ENCODE data around the gene NOS1. TPM values are rescaled to one million over a fixed set of nuclear protein-coding genes. Genes with fewer than 3 reads are reported as not detected.

The NOS1 gene
- total and polyA plus RNA-seq, 12 donors = 0.01 to 2.8 (median 0.45) TPM; not detected in 1

GRCh38 chr12:117236456-117237001 is 124.9 kb downstream of the NOS1 start:
- H3K27ac ChIP-seq = no peak overlapping the region
- 8% methylated on average over 13 of the region's 13 CpGs for WGBS, 2 donors
- H3K4me1 ChIP-seq = no peaks in the 10 kb centered on the region

GRCh38 chr12:117235261-117235660 is 126.2 kb downstream of the NOS1 start:
- DNase-seq (no peak), ATAC-seq (no peak)
- Histone ChIP-seq H3K9me3 (no peaks in the 10 kb centered on the region), H3K4me3 (no peak overlapping the region), H3K4me1 (no peaks in the 10 kb centered on the region), H3K27ac (no peak overlapping the region), H3K36me3 (no peaks in the 10 kb centered on the region), H3K27me3 (peaks cover 4 to 60% (median 36%) of the 10 kb centered on the region in 7 donors)
- intact Hi-C loops (cut with DNase I) = loop anchor here in 9 of 10 donors (5.0 to 10.0 kb wide), 7 partner anchors 127 to 602 kb away; partner anchors contain the start of gene NOS1 (in 2 of the 9)
- no peak for TF ChIP-seq CTCF (IDR thresholded peaks at IDR 0.05)
- WGBS, 2 donors = 35% methylated on average over 2 of the region's 2 CpGs

More at GRCh38 chr12:117236456-117237001, 124.9 kb downstream of the NOS1 start:
- Histone ChIP-seq H3K27me3 (peaks cover 0 to 54% (median 31%) of the 10 kb centered on the region in 7 donors), H3K9me3 (no peaks in the 10 kb centered on the region), H3K4me3 (no peak overlapping the region), H3K36me3 (no peaks in the 10 kb centered on the region)
- ATAC-seq (peak in 5 of 8 donors; percentile 38 to 72 (median 57)), DNase-seq (peak; percentile 71 to 80)
- TF ChIP-seq CTCF (IDR thresholded peaks at IDR 0.05) = peak; percentile 70 to 84 (median 76)
- intact Hi-C loops (cut with DNase I) = loop anchor here in 9 of 10 donors (1.0 to 10.0 kb wide), 11 partner anchors 126 to 601 kb away; partner anchors contain the start of gene NOS1 (in 2 of the 9)

GRCh38 chr12:117234441-117234840 is 127.0 kb downstream of the NOS1 start:
- Histone ChIP-seq H3K27ac (no peak overlapping the region), H3K4me3 (no peak overlapping the region), H3K9me3 (no peaks in the 10 kb centered on the region), H3K36me3 (no peaks in the 10 kb centered on the region), H3K27me3 (peaks cover 4 to 64% (median 36%) of the 10 kb centered on the region in 7 donors), H3K4me1 (no peaks in the 10 kb centered on the region)
- no peak for TF ChIP-seq CTCF (IDR thresholded peaks at IDR 0.05)
- intact Hi-C loops (cut with DNase I) = loop anchor here in 5 of 10 donors (10.0 kb wide), 3 partner anchors 130 to 440 kb away; partner anchors contain the start of gene NOS1 (in 1 of the 5)
- ATAC-seq = no peak
- 87 to 89% methylated on average over 15 of the region's 15 CpGs for WGBS, 2 donors
- no peak for DNase-seq

GRCh38 chr12:117231750-117232149 is 129.7 kb downstream of the NOS1 start:
- WGBS, 2 donors = 73 to 84% methylated on average over 11 of the region's 11 CpGs
- no peak for TF ChIP-seq CTCF (IDR thresholded peaks at IDR 0.05)
- no peaks in the 10 kb centered on the region for H3K9me3 ChIP-seq
- no peak overlapping the region for H3K4me3 ChIP-seq
- H3K36me3 ChIP-seq = no peaks in the 10 kb centered on the region
- no peak for DNase-seq
- no peaks in the 10 kb centered on the region for H3K4me1 ChIP-seq
- no peak overlapping the region for H3K27ac ChIP-seq
- H3K27me3 ChIP-seq = peaks cover 4 to 70% (median 39%) of the 10 kb centered on the region in 7 donors
- ATAC-seq = no peak
- intact Hi-C loops (cut with DNase I) = loop anchor here in 5 of 10 donors (10.0 kb wide), 3 partner anchors 133 to 443 kb away; partner anchors contain the start of gene NOS1 (in 1 of the 5)
